Measurements from ENCODE around the gene SS18L1.

DNA sequence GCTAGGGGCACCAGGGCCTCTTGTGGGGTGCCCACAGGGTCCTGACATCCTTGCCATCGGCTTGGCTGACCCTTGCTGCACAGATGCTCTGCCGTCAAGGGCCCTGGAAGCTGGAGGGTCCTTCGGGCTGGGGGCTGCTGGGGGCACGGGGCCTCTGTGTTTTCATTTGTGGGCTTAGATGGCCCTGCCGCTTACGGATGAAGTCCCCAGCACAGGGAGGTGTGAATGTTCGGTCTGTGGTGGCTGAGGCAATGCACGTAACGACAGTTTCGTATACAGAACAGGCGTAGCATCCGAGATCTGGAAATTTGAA is 14.5 kb downstream of the SS18L1 start:
- TF ChIP-seq, protein P1, sequence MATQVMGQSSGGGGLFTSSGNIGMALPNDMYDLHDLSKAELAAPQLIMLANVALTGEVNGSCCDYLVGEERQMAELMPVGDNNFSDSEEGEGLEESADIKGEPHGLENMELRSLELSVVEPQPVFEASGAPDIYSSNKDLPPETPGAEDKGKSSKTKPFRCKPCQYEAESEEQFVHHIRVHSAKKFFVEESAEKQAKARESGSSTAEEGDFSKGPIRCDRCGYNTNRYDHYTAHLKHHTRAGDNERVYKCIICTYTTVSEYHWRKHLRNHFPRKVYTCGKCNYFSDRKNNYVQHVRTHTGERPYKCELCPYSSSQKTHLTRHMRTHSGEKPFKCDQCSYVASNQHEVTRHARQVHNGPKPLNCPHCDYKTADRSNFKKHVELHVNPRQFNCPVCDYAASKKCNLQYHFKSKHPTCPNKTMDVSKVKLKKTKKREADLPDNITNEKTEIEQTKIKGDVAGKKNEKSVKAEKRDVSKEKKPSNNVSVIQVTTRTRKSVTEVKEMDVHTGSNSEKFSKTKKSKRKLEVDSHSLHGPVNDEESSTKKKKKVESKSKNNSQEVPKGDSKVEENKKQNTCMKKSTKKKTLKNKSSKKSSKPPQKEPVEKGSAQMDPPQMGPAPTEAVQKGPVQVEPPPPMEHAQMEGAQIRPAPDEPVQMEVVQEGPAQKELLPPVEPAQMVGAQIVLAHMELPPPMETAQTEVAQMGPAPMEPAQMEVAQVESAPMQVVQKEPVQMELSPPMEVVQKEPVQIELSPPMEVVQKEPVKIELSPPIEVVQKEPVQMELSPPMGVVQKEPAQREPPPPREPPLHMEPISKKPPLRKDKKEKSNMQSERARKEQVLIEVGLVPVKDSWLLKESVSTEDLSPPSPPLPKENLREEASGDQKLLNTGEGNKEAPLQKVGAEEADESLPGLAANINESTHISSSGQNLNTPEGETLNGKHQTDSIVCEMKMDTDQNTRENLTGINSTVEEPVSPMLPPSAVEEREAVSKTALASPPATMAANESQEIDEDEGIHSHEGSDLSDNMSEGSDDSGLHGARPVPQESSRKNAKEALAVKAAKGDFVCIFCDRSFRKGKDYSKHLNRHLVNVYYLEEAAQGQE (IDR thresholded peaks at IDR 0.05; ENCODE audit: insufficient replicate concordance, low read depth): no peak
- TF ChIP-seq CTCF (IDR thresholded peaks at IDR 0.05; ENCODE audit: insufficient read depth, low read length) (no peak), POLR2AphosphoS5 (IDR thresholded peaks at IDR 0.05; ENCODE audit: low read depth) (no peak)
